Dedifferentiated amniotic fluid mesenchymal stem cell (primary cell): ENCODE results near the gene ISL1.
A peak's percentile ranks its signal among the peaks of the same experiment; 100 is the strongest.

Experiments
- DNase-seq: peaks from one replicate; pipeline ENCODE4 v3.0.0-alpha.2; 2016; ENCODE audit errors: extremely low spot score

The ISL1 gene

GRCh38 chr5:51383131-51384121, at the start of gene ISL1:
Gene ISL1 (plus strand): TSS chr5:51383448. CDS start chr5:51383672, 224 bp downstream.
- DNase-seq: peak; percentile 43

- DNase-seq: no peak
These were observed 46.4 kb upstream of the ISL1 start for GRCh38 chr5:51336878-51337277.

- DNase-seq: no peak
These were observed 38.1 kb upstream of the ISL1 start for GRCh38 chr5:51345106-51345505.

GRCh38 chr5:51347157-51347556, 36.1 kb upstream of the ISL1 start:
- DNase-seq: no peak

DNA sequence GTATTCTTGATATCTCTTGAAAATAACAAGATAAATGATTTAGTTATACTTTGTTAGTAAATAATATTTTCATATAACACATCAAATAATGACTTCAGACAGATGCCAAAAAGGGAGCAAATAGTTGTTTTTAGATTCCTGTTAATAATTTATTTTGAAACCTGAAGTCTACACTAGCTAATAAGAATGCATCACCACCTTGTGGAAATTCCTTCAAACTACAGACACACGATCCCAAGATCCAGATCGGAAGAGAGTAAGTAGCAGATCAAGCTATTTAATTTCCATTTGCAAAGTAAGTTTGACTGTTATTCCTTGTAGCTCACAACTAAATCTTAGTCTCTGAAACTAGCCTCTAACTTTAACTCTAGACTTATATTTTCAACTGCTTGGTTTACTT, 35.5 kb upstream of the ISL1 start:
- no peak for DNase-seq

DNA sequence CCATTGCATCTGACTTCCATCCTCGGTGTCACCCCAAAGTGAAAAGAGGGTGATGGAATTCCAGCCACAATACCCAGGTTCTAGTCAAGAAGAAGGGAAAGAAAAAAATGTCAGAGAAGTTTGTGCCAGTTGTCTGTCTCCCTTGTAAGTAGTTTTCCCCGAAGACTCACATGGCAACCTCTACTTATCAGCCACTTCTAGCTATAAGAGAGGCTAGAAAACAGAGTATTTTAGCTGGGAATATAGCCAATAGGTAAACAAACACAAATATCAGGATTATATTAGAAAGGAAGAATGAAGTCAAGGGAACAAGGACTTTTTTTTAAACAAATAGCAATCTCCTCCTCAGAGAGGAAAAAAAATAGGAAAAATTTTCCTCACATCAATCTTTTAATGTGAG, 12.2 kb upstream of the ISL1 start:
- DNase-seq: no peak

- DNase-seq: no peak
These were observed 9.2 kb upstream of the ISL1 start for GRCh38 chr5:51373880-51374523.

GRCh38 chr5:51375084-51375483, 8.2 kb upstream of the ISL1 start:
- no peak for DNase-seq

GRCh38 chr5:51376509-51376908, 6.7 kb upstream of the ISL1 start:
- no peak for DNase-seq

DNA sequence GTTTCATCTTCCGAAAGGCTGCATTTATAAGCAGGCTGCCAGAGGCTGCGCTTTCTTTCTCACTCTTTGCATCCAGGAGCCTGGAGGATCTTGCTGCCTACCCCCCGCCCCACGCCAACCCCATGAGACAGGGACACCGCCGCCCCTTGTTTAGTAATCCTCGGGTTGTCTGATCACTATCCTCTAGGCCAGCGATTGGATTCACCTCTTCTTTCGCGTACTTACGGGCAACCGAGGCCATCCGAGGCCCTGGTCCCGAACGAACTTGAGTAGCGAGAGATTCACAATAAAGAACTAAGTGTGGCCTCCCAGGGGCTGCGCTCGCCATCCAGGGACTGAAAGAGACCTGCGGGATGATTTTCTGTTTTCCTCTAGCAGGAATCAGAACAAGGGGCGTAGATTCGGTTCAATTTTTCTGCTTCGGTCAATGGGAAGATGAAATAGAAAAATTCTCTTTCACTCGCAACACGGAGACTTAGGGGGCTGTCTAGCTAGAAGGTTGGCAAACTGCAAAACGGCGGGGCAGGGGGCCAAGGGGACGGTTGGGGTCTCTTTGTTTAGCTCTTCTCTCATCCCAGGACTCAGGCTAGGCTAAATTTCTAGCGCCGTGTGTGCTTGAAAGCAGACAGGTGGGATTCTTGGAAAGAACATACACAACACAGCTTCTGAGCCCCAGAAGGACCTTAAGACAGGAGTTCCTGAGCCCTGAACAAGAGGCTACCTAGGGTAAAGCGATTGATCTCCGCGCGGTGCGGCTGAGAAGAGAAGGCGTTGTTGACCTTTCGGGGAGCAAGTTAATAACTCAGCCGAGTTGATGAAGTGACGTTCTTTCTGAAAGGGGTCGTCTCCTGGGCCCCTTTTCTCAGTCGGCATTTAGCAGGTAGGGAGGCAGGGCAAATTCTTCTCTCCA, 5.8 kb upstream of the ISL1 start:
- no peak for DNase-seq

DNA sequence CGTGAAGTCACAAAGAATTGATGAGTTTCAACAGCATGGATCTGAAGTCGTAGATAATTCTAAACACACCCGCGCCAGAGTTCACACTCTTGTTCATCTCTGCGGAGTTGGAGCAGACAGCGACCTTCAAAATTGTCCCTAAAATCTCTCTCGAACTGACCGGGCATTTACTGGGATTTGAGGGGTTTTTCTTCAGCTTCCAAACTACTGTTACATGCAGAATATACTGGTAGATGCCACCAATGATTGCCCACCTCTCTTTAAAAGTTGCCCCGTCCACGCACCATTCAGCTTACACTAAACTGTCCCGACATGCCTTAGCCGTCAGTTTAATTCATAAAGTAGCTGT, 5.2 kb upstream of the ISL1 start:
- DNase-seq: no peak

GRCh38 chr5:51378448-51379330, 4.6 kb upstream of the ISL1 start:
- DNase-seq: no peak

- no peak for DNase-seq
These were observed 3.9 kb upstream of the ISL1 start for GRCh38 chr5:51379331-51379700.

GRCh38 chr5:51380603-51381207, 2.5 kb upstream of the ISL1 start:
- no peak for DNase-seq

DNA sequence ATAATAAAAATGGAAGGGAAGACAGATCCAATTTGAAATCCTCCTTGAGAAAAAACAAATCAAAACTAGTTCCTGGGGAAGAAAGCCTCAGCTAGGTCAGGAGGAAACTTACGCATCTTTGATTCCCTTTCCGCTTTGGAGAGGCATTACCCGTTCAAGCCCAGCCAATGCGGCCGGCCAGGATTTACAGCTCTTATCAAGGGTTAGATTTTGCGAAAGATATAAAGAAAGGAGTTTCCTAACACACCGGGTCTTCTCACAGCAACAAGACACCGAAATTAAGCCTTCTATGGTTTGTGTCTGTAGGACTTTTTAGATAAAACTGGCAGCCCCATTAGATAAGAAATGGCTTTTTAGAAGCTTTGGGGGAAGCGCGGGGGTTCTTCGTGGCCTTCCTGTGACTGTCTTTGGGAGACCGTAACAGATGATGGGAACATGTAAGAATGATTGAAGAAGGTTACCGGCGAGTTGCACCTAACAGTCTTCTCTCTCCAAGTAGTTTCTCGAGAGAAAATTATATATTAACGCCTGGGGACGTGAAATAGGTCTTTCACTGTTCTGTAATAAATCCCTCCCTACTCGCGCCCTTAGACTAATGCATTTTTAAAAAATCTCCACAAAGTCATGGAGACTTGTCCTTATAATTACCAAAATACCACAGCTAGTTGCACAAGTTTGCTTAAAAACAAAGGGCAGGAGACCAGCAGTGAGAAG, 1.3 kb upstream of the ISL1 start:
- no peak for DNase-seq

DNA sequence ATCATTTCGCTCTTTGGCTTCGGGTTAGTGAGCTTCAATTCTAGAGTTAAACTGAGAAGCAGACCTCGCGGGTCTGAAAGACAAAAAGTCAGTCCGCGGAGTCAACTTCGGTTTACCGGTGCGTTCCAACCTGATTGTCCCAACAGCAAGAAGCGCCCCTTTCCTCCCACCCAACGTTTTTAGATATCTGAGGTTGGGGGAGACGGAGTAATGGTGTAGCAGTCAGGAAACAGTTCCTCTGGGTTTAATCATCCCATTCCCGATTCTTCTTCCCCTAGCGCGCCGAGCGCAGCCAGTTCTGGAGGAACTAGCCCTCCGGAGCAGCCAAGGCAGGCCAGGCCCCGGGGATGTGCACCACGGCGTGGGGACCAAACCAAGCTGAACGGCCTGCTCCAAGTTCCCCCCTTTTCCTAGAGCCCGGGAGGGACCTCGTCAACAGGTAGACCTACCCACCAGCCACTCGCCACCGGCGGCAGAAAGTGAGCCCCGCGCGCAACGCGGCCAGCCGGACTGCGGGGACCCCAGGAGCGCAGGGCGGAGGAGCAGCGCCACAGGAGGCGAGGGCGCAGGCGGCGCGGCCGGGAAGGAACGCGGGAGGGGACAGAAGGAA, 622 bp upstream of the ISL1 start:
- no peak for DNase-seq

DNA sequence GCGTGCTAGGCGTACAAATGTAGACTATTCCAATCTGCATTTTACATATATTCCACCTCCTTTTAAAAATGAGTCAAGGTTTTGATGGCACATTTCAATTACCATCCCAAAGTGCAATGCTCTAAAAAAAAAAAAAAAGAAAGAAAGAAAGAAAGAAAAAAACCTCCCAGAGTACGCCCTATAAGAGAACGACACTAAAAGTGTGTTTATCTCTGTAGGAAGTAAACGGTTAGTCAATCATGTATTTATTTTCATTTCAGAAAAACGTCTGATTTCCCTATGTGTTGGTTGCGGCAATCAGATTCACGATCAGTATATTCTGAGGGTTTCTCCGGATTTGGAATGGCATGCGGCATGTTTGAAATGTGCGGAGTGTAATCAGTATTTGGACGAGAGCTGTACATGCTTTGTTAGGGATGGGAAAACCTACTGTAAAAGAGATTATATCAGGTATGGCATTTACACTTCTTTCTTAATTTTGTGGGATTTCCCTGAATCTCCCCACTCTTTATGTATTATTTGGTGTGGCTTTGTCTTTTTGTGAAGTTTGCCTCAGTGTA, 1.1 kb downstream of the ISL1 start:
- DNase-seq: no peak

DNA sequence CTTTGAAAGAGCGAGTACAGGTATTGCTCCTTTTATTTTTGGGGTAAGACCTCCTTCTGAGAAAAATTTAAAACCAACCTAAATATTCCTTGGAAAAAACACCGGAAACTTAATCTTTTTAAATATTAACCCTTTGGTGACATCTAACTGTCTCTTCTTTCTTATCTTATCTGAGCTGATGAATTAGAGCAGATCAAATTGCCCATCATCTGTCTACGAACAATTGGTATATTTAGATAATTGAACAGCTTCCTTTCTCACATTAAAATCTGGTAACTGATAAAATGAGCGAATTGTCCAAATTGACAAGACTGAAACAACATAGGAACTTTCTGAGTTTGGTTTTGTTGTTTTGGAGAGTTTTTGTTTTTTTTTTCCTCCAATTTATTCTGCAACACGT, 2.0 kb downstream of the ISL1 start:
- no peak for DNase-seq
